ENCODE results near the gene ACADSB.
A peak's percentile ranks its signal among the peaks of the same experiment; 100 is the strongest.

The ACADSB gene

GRCh38 chr10:123042708-123043408 lies 34.1 kb downstream of the ACADSB start:
- DNase-seq (ENCODE audit: low spot score), result no peak

GRCh38 chr10:123043409-123043925 lies 34.7 kb downstream of the ACADSB start:
- DNase-seq (ENCODE audit: low spot score), result peak; percentile 92

GRCh38 chr10:123044391-123044790 lies 35.6 kb downstream of the ACADSB start:
- peak; percentile 75 for DNase-seq (ENCODE audit: low spot score)

- DNase-seq (ENCODE audit: low spot score), result no peak
Observed at GRCh38 chr10:123045961-123046731, 37.3 kb downstream of the ACADSB start.

- DNase-seq (ENCODE audit: low spot score), result no peak
Observed at GRCh38 chr10:123057968-123058367, 49.2 kb downstream of the ACADSB start.

GRCh38 chr10:123061865-123062264 lies 53.1 kb downstream of the ACADSB start:
- DNase-seq (ENCODE audit: low spot score), result no peak

GRCh38 chr10:123062726-123063125 lies 53.9 kb downstream of the ACADSB start:
- DNase-seq (ENCODE audit: low spot score), result no peak

- peak; percentile 6 for DNase-seq (ENCODE audit: low spot score)
Observed at GRCh38 chr10:123068087-123068853, 59.5 kb downstream of the ACADSB start.

- DNase-seq (ENCODE audit: low spot score), result peak; percentile 84
Observed at GRCh38 chr10:123069246-123069986, 60.6 kb downstream of the ACADSB start.

GRCh38 chr10:123073187-123073586 lies 64.4 kb downstream of the ACADSB start:
- DNase-seq (ENCODE audit: low spot score), result no peak

- no peak for DNase-seq (ENCODE audit: low spot score)
Observed at GRCh38 chr10:123074215-123074614, 65.4 kb downstream of the ACADSB start.

GRCh38 chr10:123081896-123082295 lies 73.1 kb downstream of the ACADSB start:
- DNase-seq (ENCODE audit: low spot score), result no peak

GRCh38 chr10:123083811-123084210 lies 75.0 kb downstream of the ACADSB start:
- no peak for DNase-seq (ENCODE audit: low spot score)

- DNase-seq (ENCODE audit: low spot score), result no peak
Observed at GRCh38 chr10:123086281-123086680, 77.5 kb downstream of the ACADSB start.

- no peak for DNase-seq (ENCODE audit: low spot score)
Observed at GRCh38 chr10:123087348-123087747, 78.5 kb downstream of the ACADSB start.

- DNase-seq (ENCODE audit: low spot score), result no peak
Observed at GRCh38 chr10:123087786-123088185, 79.0 kb downstream of the ACADSB start.

GRCh38 chr10:123092635-123093414 lies 84.0 kb downstream of the ACADSB start:
- no peak for DNase-seq (ENCODE audit: low spot score)

GRCh38 chr10:123093489-123093888 lies 84.7 kb downstream of the ACADSB start:
- no peak for DNase-seq (ENCODE audit: low spot score)

- DNase-seq (ENCODE audit: low spot score), result no peak
Observed at GRCh38 chr10:123096452-123096851, 87.6 kb downstream of the ACADSB start.

GRCh38 chr10:123097039-123097438 lies 88.2 kb downstream of the ACADSB start:
- DNase-seq (ENCODE audit: low spot score), result no peak

All from pons (tissue), 1 donor.